MM.1S (cell line): ENCODE results near the gene NCOA5.

ENCODE experiments used
- DNase-seq: peaks from one replicate; pipeline ENCODE4 v3.0.0-alpha.2; 2015
- H2AFZ ChIP-seq: fragments of 300-600 bp; sonication (generic); 2 replicates; pipeline ENCODE4 v1.6.0; 2016; ENCODE audit warnings: antibody characterized with exemption, low read length
- H3F3A ChIP-seq: fragments of 300-600 bp; sonication (generic); 2 replicates; pipeline ENCODE4 v1.6.1; 2016; ENCODE audit warnings: mild to moderate bottlenecking, antibody characterized with exemption, low read length, moderate library complexity, mixed read lengths; ENCODE audit not compliant: insufficient read depth
- H3K27ac ChIP-seq: fragments of 300-600 bp; sonication (generic); 2 replicates; pipeline ENCODE4 v1.5.1; 2016; ENCODE audit warnings: mild to moderate bottlenecking, low read length
- H3K27me3 ChIP-seq: fragments of 300-600 bp; sonication (generic); replicated peaks from 2 replicates; pipeline ENCODE4 v1.6.0; 2016; ENCODE audit warnings: low read length; ENCODE audit not compliant: insufficient read depth
- H3K36me3 ChIP-seq: fragments of 300-600 bp; sonication (generic); replicated peaks from 2 replicates; pipeline ENCODE4 v1.6.1; 2016; ENCODE audit warnings: mild to moderate bottlenecking, low read length, mixed read lengths; ENCODE audit not compliant: insufficient read depth
- H3K4me1 ChIP-seq: fragments of 300-600 bp; sonication (generic); 2 replicates; pipeline ENCODE4 v1.6.1; 2016; ENCODE audit warnings: low read length, mixed read lengths
- H3K4me2 ChIP-seq: fragments of 300-600 bp; sonication (generic); 2 replicates; pipeline ENCODE4 v1.6.0; 2016; ENCODE audit warnings: low read depth, low read length
- H3K4me3 ChIP-seq: fragments of 300-600 bp; sonication (generic); 2 replicates; pipeline ENCODE4 v1.5.1; 2016; ENCODE audit warnings: low read length, mixed read lengths
- H3K79me2 ChIP-seq: fragments of 300-600 bp; sonication (generic); 2 replicates; pipeline ENCODE4 v1.6.1; 2016; ENCODE audit warnings: mixed run types, low read length, mixed read lengths
- H3K9ac ChIP-seq: fragments of 300-600 bp; sonication (generic); 2 replicates; pipeline ENCODE4 v1.6.1; 2016; ENCODE audit warnings: low read length, mixed read lengths
- H3K9me2 ChIP-seq: fragments of 300-600 bp; sonication (generic); replicated peaks from 2 replicates; pipeline ENCODE4 v1.6.1; 2016; ENCODE audit warnings: mild to moderate bottlenecking, low read length, mixed read lengths; ENCODE audit not compliant: insufficient read depth
- H3K9me3 ChIP-seq: fragments of 300-600 bp; sonication (generic); replicated peaks from 2 replicates; pipeline ENCODE4 v1.6.1; 2016; ENCODE audit warnings: mild to moderate bottlenecking, low read length, mixed read lengths; ENCODE audit not compliant: insufficient read depth
- H4K20me1 ChIP-seq: fragments of 300-600 bp; sonication (generic); 2 replicates; pipeline ENCODE4 v1.6.1; 2016; ENCODE audit warnings: mild to moderate bottlenecking, low read length, moderate library complexity, mixed read lengths; ENCODE audit not compliant: insufficient read depth
- EZH2 ChIP-seq: fragments of 300-600 bp; sonication (generic); optimal IDR thresholded peaks from 2 replicates; pipeline ENCODE3; 2017; ENCODE audit warnings: low read depth, mild to moderate bottlenecking, antibody characterized with exemption, low read length, mixed read lengths
- EZH2phosphoT487 ChIP-seq: fragments of 300-600 bp; sonication (generic); IDR thresholded peaks from 2 replicates; pipeline ENCODE4 v1.6.1; 2018; ENCODE audit warnings: antibody characterized with exemption, low read length
- TF ChIP-seq, protein P1 (sequence below): fragments of 300-600 bp; sonication (generic); IDR thresholded peaks from 2 replicates; pipeline ENCODE4 v1.5.1; 2016; ENCODE audit warnings: antibody characterized with exemption, low read length, mixed read lengths

Gene NCOA5

DNA sequence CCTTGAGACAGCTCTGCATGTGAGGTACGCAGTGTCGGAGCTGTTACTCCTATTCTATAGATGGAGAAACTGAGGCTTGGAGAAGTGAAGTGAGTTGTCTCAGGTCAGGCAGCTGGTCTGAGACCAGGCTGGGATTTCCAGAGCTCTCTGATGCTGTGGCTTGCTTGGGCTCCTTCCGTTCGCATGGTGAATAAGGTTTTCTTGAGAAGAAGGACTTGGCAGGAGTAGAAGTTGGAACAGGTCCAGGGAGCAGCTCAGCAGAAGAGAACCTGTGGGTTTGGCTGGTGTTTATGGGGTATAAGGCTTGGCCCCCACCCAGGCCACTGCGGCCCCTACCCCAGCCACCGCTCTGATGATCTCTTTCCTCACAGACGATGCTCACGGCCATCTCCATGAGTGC is 53.4 kb downstream of the NCOA5 start:
- Histone ChIP-seq H3K9me3 (no peaks in the 10 kb centered on the region), H3K4me2 (no peak overlapping the region), H4K20me1 (no peaks in the 10 kb centered on the region), H3K79me2 (no peaks in the 10 kb centered on the region), H3K36me3 (no peaks in the 10 kb centered on the region), H3K9me2 (no peaks in the 10 kb centered on the region), H3K27me3 (peaks cover 69% of the 10 kb centered on the region), H3K9ac (no peak overlapping the region), H3K27ac (no peak overlapping the region), H3K4me3 (no peak overlapping the region), H3K4me1 (no peaks in the 10 kb centered on the region), H3F3A (no peaks in the 10 kb centered on the region), H2AFZ (no peak overlapping the region)
- TF ChIP-seq, protein P1, sequence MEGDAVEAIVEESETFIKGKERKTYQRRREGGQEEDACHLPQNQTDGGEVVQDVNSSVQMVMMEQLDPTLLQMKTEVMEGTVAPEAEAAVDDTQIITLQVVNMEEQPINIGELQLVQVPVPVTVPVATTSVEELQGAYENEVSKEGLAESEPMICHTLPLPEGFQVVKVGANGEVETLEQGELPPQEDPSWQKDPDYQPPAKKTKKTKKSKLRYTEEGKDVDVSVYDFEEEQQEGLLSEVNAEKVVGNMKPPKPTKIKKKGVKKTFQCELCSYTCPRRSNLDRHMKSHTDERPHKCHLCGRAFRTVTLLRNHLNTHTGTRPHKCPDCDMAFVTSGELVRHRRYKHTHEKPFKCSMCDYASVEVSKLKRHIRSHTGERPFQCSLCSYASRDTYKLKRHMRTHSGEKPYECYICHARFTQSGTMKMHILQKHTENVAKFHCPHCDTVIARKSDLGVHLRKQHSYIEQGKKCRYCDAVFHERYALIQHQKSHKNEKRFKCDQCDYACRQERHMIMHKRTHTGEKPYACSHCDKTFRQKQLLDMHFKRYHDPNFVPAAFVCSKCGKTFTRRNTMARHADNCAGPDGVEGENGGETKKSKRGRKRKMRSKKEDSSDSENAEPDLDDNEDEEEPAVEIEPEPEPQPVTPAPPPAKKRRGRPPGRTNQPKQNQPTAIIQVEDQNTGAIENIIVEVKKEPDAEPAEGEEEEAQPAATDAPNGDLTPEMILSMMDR = no peak
- TF ChIP-seq EZH2 (no peak), EZH2phosphoT487 (no peak)
- DNase-seq = no peak

DNA sequence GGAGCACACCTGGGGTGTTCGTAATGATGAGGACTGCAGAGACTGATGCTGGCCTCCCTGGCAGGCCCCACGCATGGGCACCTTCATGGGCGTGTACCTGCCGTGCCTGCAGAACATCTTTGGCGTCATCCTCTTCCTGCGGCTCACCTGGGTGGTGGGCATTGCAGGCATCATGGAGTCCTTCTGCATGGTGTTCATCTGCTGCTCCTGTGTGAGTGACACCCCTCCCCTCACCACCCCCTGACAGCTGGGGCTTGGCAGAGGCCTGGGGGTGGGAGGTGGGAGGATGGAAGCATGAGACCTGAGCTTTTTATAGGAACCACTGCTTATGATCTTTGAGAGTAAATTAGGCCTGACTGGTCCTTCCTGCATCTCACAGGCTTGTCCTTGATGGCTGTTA is 54.0 kb downstream of the NCOA5 start:
- H3K9me2 ChIP-seq = no peaks in the 10 kb centered on the region
- no peak overlapping the region for H3K27ac ChIP-seq
- H3K36me3 ChIP-seq = no peaks in the 10 kb centered on the region
- peaks cover 76% of the 10 kb centered on the region for H3K27me3 ChIP-seq
- H3K9me3 ChIP-seq = no peaks in the 10 kb centered on the region
- H3F3A ChIP-seq = no peaks in the 10 kb centered on the region
- TF ChIP-seq, protein P1 = no peak
- TF ChIP-seq EZH2 (no peak), EZH2phosphoT487 (no peak)
- no peak for DNase-seq
- no peak overlapping the region for H3K9ac ChIP-seq
- H3K4me1 ChIP-seq = no peaks in the 10 kb centered on the region
- no peaks in the 10 kb centered on the region for H3K79me2 ChIP-seq
- no peaks in the 10 kb centered on the region for H4K20me1 ChIP-seq
- no peak overlapping the region for H3K4me3 ChIP-seq
- no peak overlapping the region for H2AFZ ChIP-seq
- H3K4me2 ChIP-seq = no peak overlapping the region

- H4K20me1 ChIP-seq = no peaks in the 10 kb centered on the region
Measured at GRCh38 chr20:46035253-46035652, 54.5 kb downstream of the NCOA5 start.

More at GRCh38 chr20:46035253-46035652, 54.5 kb downstream of the NCOA5 start:
- Histone ChIP-seq H3K36me3 (no peaks in the 10 kb centered on the region), H3K9ac (no peak overlapping the region), H3K9me2 (no peaks in the 10 kb centered on the region), H3K4me1 (no peaks in the 10 kb centered on the region), H3K4me3 (no peak overlapping the region), H2AFZ (no peak overlapping the region), H3K79me2 (no peaks in the 10 kb centered on the region), H3K4me2 (no peak overlapping the region), H3K27ac (no peak overlapping the region), H3F3A (no peaks in the 10 kb centered on the region), H3K9me3 (no peaks in the 10 kb centered on the region), H3K27me3 (peaks cover 81% of the 10 kb centered on the region)
- DNase-seq = no peak
- TF ChIP-seq EZH2 (no peak), EZH2phosphoT487 (no peak)
- TF ChIP-seq, protein P1 = no peak
